GF-D8 (cell line): Measurements from ENCODE around the gene MARCKS.

Experiments used
- DNase-seq: peaks from one replicate; lab custom pipeline; 2025; lab: John Stamatoyannopoulos, UW

MARCKS gene

DNA sequence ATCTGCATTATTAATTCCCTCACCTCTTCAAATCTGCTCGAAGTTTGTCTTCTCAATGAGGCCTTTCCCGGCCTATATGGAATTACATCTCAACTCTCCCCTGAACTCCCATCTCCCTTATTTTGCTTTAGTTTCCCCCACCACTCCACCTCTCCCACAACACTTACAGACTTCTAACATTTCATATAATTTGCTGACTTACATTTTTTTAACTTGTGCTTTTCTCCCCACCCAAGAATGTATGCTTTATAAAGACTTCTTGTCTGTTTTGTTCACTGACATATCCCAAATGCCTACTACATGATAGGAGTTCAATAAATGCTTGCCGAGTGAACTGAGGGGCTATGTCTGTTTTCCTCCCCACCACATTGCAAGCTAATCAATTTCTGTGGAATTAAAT, 3.9 kb upstream of the MARCKS start:
- no peak for DNase-seq

DNA sequence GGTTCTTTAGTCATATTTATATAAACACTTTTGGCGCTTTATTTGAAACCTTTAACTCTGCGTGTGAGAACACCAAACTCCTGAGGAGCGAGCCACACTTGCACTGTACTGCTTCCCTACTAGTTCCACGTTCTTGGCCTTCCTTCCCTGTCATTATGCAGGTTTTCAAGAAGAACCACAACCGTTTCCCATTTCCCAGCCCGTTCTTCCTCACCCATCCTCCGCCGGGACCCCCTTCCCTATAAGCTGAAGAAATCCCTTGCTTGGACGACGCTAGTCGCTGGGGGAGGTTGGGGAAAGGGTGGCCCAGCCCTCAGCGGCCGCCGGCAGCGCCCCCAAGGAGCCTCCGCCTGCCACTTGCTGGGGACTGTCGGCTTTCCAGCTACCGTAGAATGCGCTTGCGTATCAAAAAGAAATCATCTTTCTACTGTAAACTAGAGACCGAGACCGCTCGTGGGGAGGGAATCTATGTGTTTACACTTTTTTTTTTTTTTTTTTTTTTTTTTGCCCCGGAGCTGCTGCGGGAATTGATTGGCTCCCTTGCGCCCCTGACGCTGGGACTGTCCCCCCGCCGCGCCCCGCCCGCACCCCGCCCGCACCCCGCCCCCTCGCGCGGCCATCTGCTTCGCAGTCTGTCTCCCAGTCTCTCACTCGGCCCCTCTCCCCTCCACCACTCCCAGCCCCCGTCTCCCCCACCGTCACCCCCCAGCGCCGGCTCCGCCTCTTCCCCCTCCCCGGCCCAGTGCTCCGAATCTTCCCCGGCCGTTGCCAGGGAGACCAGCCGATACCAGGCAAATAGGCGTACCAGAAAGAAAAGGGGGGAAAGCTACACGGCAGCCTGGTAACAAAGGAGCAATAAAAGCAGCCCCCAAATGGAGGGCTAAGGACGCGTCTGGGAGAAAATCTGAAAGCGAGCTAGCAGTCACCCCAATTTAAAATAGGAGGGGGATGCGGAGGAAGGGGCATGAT, 2.3 kb upstream of the MARCKS start:
- DNase-seq = no peak

DNA sequence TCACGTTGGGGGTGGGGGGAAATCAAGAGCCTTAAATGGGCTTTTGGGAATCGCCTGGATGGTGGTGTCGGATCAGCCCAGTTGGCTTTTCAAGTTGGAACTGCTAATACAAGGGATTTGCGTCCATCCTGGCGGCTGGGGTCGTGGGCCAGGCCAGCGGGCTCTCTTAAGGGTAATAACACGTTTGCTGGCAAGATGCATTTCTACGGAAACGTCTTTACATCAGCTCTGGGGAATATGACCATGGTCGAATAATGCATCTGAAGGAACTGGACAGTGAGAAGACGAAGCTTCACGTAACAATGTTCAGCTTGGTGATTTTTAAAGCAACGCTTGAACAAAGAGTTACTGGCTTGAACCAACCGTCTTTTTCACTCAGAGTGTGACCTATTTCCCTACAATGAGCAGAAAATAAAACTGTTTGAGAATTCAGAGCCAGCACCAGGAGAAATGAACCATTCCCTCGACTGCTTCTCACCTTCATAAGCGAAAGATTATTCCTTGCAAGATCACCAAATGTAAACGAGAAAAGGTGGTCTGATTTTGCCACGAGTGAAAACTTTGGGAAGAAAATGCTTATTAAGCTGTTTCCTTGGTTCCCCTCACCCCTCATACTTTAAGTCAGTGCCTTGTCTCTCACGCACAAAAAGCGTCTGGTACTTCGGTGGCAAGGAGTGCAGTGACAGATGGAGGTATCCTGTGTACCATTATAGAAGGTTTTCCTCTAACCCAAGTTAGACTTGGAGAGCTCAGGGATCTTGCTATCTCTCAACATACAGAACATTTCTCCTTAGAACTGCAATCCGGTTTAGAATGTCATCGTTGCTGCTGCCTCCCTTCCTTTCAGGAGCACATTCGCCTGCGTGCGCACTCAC, 1.4 kb upstream of the MARCKS start:
- no peak for DNase-seq

DNA sequence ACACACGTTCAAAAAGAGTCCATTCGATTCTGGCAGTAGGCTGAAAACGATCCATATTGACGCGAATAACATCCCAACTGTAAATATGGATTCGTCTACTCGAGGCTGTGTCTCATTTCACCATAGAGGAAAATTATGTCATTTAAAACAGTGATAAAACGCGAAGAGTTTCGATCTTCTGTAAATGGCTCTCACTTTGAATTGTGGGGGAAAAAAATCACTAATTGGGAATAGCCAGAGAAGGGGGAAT, 845 bp upstream of the MARCKS start:
- no peak for DNase-seq

DNA sequence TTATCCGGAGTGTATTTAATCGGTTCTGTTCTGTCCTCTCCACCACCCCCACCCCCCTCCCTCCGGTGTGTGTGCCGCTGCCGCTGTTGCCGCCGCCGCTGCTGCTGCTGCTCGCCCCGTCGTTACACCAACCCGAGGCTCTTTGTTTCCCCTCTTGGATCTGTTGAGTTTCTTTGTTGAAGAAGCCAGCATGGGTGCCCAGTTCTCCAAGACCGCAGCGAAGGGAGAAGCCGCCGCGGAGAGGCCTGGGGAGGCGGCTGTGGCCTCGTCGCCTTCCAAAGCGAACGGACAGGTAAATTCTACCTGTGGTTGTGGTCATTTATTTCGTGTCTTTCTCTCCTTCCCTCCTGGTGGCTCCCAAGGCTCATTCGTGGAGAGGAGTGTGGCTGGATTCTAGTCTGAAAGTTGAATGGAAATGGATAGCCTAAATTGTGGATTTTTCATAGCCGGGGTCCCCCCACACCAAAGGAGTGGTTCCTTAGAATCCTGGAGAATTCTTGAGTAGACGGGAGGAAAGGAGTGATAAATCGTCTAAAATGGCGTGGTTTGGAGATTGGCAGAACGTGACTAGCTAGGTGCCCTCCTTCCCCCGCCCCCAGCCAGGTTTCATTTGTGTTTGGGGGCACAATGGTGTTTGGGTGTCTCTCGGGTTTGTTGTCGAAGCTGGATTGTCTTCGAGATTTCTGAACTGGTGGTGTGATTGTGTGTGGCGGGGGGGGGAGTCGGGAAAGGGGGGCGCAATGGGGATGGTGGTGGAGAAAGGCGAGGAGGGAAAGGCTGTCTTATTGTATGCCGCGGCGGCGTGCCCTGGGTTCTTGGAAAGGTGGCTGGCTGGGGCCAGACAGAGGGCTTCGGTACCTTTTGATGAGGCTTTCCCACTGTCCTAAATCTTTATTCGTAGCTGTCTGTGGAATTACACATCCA, 673 bp downstream of the MARCKS start:
- no peak for DNase-seq

DNA sequence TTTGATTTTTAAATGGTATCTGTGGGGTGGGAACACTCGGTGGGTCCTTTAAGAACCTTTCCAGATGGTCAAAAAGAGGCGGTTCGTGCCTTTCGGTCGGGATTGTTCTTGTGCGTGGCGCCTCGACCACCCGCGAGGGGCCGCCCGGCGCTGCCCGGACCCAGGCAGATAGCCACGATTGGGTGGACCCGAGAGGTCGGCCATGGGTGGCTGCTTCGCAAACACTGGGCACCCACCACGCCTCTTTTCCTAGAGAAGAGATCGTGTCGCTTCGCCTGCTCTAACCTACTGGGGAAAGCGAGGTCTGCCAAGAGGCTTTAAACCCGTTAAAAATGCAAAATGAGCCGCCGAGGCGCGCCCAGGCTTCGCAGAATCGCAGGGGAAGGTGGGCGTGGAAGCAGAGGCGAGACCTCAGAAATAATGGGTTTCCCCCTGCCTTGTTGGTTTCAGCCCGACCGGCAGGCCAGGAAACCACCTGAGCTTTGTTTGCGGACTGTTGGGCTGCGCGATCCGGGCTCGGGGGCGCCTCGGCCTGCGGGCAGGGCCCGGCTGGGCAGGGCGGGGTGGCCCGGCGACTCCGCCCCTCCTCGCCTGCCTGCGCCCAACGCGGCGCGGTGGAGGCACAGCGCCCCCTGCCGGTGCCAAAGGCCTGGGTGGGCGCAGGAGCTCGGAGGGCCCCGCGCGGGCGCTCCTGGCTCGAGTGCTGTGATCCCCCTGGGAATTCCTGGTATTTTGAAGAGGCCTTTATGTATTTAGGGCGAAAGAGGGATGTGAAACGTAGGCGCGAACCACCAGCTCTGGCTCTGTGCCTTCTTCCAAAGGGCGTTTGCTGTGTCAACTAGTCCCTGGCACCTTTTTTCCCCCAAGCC, 1.6 kb downstream of the MARCKS start:
- no peak for DNase-seq

DNA sequence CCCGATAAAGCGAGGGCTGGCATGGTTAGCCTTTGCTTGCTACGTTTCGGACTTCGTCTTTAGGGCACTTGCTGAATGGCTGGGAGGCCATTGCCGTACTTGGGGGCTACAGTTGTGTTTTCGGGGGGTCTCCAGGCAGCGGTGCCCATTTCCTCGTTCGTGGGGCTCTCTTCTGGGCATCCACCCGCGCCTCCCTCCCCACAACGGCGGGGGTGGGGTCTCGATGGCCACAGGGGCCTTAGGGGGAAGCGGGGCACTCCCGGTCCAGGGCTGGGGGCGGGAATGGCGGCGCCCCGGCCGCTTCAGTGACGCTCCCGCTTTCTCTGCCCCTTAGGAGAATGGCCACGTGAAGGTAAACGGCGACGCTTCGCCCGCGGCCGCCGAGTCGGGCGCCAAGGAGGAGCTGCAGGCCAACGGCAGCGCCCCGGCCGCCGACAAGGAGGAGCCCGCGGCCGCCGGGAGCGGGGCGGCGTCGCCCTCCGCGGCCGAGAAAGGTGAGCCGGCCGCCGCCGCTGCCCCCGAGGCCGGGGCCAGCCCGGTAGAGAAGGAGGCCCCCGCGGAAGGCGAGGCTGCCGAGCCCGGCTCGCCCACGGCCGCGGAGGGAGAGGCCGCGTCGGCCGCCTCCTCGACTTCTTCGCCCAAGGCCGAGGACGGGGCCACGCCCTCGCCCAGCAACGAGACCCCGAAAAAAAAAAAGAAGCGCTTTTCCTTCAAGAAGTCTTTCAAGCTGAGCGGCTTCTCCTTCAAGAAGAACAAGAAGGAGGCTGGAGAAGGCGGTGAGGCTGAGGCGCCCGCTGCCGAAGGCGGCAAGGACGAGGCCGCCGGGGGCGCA, 2.4 kb downstream of the MARCKS start:
- DNase-seq = no peak

DNA sequence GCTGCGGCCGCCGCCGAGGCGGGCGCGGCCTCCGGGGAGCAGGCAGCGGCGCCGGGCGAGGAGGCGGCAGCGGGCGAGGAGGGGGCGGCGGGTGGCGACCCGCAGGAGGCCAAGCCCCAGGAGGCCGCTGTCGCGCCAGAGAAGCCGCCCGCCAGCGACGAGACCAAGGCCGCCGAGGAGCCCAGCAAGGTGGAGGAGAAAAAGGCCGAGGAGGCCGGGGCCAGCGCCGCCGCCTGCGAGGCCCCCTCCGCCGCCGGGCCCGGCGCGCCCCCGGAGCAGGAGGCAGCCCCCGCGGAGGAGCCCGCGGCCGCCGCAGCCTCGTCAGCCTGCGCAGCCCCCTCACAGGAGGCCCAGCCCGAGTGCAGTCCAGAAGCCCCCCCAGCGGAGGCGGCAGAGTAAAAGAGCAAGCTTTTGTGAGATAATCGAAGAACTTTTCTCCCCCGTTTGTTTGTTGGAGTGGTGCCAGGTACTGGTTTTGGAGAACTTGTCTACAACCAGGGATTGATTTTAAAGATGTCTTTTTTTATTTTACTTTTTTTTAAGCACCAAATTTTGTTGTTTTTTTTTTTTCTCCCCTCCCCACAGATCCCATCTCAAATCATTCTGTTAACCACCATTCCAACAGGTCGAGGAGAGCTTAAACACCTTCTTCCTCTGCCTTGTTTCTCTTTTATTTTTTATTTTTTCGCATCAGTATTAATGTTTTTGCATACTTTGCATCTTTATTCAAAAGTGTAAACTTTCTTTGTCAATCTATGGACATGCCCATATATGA, 3.2 kb downstream of the MARCKS start:
- DNase-seq = no peak

DNA sequence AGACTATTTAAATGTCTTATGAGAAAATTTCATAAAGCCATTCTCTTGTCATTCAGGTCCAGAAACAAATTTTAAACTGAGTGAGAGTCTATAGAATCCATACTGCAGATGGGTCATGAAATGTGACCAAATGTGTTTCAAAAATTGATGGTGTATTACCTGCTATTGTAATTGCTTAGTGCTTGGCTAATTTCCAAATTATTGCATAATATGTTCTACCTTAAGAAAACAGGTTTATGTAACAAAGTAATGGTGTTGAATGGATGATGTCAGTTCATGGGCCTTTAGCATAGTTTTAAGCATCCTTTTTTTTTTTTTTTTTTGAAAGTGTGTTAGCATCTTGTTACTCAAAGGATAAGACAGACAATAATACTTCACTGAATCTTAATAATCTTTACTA, 5.0 kb downstream of the MARCKS start:
- no peak for DNase-seq

DNA sequence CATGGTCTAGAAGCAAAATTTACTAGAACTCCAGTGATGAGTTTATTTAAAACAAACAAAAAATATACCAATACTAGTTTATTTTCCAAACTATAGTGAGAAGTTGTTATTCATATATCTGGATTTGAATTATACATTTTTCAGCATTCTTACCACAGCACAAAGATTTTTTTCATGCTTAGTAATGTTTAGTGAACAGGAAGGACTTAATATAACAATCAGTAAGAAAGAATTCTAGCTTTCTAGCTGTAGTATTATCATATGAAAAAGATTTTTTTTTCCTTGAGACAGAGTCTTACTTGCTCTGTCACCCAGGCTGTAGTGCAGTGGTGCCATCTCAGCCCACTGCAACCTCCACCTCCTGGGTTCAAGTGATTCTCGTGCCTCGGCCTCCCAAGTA, 13.8 kb downstream of the MARCKS start:
- DNase-seq = no peak

DNA sequence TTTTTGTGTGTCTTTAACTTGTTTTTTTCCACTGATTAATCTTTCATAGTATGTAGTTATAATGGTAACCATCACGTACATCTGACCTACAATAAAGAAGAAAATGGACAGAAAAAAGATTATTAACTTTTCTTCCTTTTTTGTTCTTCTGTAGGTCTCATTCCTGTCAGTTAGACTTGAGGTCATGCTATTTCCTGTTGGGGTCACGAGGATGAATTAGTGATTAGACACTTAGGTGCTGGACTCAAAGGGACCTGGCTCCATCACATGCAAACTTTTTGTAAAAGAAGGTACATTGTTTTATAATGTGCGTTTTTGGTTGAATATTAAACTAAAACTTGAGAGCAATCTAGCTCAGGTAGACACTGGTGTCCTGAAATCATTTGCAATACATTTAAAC, 14.8 kb downstream of the MARCKS start:
- DNase-seq = no peak

DNA sequence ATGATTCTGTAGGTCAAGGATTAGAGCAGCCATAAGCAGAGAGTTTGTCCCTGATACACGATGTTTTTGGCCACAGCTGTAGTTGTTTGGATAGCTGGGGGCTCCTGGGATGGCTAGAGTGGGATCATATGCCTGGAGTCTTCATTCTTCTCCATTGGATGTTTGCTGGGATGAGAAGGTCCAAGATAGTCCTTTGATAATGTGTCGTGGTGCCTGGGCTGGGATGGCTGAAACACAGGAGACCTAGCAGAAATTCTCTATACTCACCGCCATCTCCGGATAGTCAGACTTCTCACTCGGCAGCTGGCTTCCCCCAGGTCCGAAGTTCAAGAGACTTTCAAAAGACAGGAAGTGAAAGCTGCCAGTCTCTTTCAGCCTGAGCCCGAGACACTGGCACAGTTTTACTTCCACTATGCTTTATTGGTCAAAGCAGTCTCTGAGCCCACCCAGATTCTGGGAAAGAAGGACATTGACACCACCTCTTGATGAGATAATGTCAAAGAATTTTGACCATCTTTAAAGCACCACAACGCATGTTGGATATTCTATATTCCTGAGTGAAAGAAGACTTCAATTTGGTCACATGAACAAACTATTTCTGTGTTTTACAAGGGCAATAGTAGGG, 16.0 kb downstream of the MARCKS start:
- DNase-seq = peak; percentile 20

DNA sequence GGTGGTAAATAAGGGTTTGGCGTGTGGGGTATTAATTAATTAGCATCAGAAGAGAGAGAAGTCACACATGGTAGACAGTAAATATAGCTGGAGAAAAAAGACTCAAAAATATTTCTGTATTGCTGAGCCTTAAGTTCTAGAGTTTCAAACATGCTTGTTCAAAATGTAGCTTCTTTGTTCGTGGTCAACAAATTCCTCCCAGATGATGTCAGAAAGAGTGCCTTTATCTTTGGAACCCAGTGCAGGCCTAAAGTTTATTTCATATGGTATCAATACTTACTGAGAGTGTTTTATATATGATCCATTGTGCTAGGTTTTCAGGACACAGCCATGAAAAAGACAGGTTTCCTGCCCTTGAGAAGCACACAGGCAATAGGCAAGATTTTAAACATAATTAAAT, 18.3 kb downstream of the MARCKS start:
- DNase-seq = no peak

DNA sequence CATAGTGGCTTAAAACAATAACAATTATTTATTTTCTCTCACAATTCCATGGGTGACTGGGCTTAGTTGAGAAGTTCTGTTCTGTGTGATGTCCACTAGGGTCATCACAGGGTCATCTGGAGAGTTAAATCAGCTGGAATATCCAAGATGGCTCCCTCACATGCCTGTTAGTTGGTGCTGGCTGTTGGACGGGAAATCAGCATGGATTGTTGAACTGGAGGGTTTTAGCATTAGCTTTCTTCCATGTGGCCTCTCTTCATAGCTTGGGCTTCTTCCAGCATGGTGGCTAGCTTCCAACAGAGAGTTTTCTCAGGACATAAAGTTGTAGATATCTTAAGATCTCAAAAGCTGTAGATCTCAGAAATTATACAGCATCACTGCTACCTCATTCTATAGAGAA, 19.6 kb downstream of the MARCKS start:
- no peak for DNase-seq

DNA sequence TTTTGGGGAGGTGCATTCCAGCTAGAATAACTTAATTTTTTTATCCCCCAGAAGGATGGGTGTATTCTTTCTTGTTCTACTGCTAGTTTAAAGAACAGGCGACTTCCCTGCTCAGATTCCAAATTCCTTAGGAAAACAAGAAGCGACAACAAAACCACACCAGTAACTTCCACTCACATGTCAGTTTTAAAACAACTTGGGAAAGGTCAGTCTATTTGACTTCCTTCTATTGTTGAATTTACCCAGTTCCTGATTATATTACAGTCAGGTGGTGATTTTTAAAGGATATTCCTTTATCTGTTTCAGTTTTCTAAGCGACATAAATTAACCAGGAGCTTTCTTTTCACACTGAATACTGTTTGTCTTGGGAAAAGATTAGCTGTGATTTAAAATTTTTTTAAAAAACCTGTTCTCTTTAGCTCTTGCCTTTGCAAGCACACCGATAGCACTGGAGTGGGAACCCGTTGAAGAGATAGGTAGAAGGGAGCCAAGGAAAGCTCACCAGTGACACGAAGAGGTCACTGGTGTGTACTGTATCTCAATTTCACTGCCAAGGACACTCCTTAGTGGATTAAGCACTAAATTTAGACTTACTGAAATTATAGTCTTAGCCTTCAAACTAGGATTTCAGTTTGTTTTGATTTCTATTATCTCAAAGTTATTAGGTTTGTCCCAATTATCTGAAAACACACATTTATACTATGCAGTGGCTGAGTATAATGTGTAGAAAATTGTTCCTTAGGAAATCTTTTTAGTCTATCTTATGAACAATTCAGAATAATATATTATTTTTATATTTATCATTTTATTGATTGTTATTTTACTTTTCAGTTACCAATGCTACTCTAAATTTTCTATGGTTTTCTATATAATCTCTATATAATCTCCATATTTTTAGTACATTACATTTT, 22.3 kb downstream of the MARCKS start:
- DNase-seq = peak; percentile 10

DNA sequence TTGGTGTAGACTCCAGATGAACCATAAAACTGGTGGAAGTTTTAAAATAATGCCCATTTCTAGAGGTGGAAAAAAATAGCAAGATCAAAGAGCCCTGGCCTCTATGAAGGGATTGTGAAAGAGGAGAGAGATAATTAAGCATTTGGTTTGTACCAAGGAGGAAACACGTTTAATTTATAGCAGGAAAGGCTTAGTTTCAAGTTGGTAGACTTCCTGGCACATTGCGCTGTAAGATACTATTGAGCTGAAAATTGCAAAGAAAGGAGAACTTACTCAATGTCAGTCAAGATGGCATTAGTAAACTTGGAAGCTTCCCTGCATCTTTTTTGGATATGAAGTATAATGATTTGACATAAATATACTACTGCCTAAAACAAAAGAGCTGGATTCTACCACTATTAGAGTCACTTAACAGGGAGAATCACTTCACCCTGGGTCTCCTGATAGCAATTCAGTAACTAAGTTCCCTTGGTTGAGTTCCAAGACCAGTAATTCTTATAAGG, 24.4 kb downstream of the MARCKS start:
- peak; percentile 70 for DNase-seq

DNA sequence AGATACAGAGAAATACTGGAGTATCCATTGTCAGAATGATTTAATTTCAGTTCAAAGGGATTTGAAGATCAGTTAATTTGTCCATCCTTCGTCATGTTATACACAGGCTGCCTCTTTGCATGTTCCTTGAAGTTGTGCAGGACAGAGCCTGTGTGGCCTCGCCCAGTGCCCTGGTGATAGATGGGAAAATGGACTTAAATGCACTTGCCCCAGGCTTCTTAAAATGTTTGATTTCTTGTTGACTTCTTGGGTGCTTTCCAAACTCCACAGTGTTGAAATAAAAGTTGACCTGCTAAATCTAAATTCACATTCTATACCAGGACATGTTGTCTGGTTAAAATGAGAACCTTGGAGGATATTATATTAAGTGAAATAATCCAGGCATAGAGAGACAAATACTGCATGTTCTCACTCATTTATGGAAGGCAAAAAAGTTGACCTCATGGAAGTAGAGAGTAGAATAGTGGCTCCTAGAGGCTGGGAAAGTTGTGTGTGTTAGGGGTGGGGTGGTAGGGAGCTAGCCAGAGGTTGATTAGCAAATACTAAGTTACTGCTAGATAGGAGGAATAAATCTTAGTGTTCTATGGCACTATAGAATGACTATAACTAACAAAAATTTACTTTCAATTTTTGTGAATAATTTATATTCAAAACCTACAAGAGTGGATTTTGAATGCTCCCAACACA, 25.3 kb downstream of the MARCKS start:
- DNase-seq = no peak
